A673 (cell line): ENCODE results near the gene CA9.

Source experiments
- CTCF ChIP-seq: fragments of 300-800, 200-600 bp; sonication (generic); conservative IDR thresholded peaks from 2 replicates; pipeline ENCODE4 v1.5.1; 2017; ENCODE audit warnings: low read depth, mild to moderate bottlenecking, antibody characterized with exemption, low read length, moderate library complexity, mixed read lengths
- EZH2 ChIP-seq: fragments of 200-600 bp; sonication (generic); IDR thresholded peaks from 2 replicates; pipeline ENCODE4 v1.6.1; 2017; ENCODE audit warnings: borderline replicate concordance, low read depth, mild to moderate bottlenecking, mixed read lengths, antibody characterized with exemption, low read length; ENCODE audit not compliant: poor library complexity, severe bottlenecking

DNA sequence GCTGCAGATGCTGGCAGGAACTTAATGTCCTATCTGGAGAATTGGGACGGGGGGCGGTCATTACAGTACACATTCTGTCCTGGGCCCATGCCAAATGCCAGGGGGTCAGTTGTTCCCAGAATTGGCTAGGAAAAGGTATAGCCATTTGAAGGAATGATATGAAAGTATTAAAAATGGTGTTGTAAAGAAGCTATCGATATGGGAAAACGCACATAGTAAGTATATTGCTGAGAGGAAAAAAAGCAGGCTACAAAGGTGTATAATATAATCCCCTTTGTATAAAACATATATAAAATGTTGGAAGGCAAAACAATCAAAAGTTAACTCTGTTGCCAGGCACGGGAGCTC lies 8.3 kb upstream of the CA9 start:
- TF ChIP-seq CTCF (0 out of 2 replicates have a peak, but pooled peaks have one; percentile 4), EZH2 (no peak)
